ENCODE results near the gene UBE2F.

DNA sequence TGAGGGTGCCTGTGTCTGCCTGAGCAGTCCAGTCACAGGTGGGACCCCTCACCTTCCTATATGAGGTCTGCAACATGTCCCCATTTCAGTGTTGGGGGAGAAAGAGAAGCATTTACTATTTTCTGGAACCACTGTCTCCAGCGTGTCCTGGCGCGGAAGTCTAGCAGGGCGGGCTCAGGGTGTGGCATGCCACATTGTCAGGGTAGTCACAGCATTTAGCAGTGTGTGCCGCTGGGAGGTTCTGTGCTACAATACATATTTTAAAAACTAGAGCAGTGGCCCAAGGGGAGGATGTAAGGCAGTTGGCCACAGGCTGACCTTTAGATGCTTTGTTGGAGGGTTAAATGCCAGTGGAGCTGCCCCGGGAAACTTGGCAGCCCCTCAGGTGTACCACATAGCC, 12.5 kb downstream of the UBE2F start:
- TF ChIP-seq EZH2 (IDR thresholded peaks at IDR 0.05; ENCODE audit: borderline replicate concordance, low read depth, low read length, poor library complexity, severe bottlenecking): no peak
- TF ChIP-seq CTCF (conservative IDR thresholded peaks at IDR 0.05; ENCODE audit: low read depth, low read length): no peak

Data from A673 (cell line).